Body of pancreas (tissue), 4 donors: ENCODE measurements around the gene IGF2BP3. TPM values are rescaled to one million over a fixed set of nuclear protein-coding genes. Genes with fewer than 3 reads are reported as not detected.

Source experiments
- ATAC-seq: fragments of 150-250 bp; one replicate; pipeline ENCODE4 v1.9.1; 2016
- DNase-seq, 4 donors: peaks; one replicate each; pipeline ENCODE4 v3.0.0-alpha.2; 2019
- H3K27ac ChIP-seq, 4 donors: fragments of 200-600 bp; sonication (generic); 1 replicate in 3 of 4; 2 replicates in 1 of 4; pipeline versions ENCODE4 v1.5.1 to v1.6.1; 2016 to 2019; ENCODE audit warnings: mild to moderate bottlenecking in 1 of 4, mixed read lengths in 1 of 4, moderate library complexity in 1 of 4
- H3K27me3 ChIP-seq, 2 donors: fragments of 200-600 bp; sonication (generic); one replicate each; pipeline ENCODE4 v1.6.0; 2016; ENCODE audit warnings: mild to moderate bottlenecking in 1 of 2
- H3K36me3 ChIP-seq, 2 donors: fragments of 200-600 bp; sonication (generic); replicated peaks in 1 of 2; 2 replicates each; pipeline ENCODE4 v1.5.1; 2016; ENCODE audit warnings: low read depth in 2 of 2; ENCODE audit not compliant: insufficient read depth in 1 of 2
- H3K4me1 ChIP-seq: fragments of 200-600 bp; sonication (generic); one replicate; pipeline ENCODE4 v1.6.0; 2016
- H3K4me3 ChIP-seq, 2 donors: fragments of 200-600 bp; sonication (generic); 1 replicate in 1 of 2; 2 replicates in 1 of 2; pipeline ENCODE4 v1.5.1; 2016 to 2019
- H3K9me3 ChIP-seq, 3 donors: fragments of 200-600 bp; sonication (generic); 1 replicate in 2 of 3; 2 replicates in 1 of 3; pipeline ENCODE4 v1.5.1; 2016
- POLR2A ChIP-seq, 3 donors: fragments of 450-650 bp; IDR thresholded peaks; one replicate each; pipeline ENCODE4 v1.6.1; 2016; ENCODE audit warnings: antibody characterized with exemption in 3 of 3, mild to moderate bottlenecking in 2 of 3
- whole genome bisulfite sequencing, 2 donors: methylation state at CpG; one replicate each; pipeline ENCODE4 v1.1.5; 2017; 5-methylcytosine and 5-hydroxymethylcytosine counted together
- intact Hi-C: fragments of 100-400 bp; cut with DNase I; formaldehyde crosslinking; loops from one replicate; pipeline ENCODE4 v1.15.1; 2023
- total RNA-seq, 2 donors: library from RNA; depleted of rRNA; stranded (reverse); fragments of >200 nt; gene quantifications; one replicate each; pipeline ENCODE4 v1.1.0, GENCODE V29; 2016
- TF ChIP-seq, protein P1 (sequence below), 7 experiments: fragments of 450-650 bp in 4 of 7; fragments of 200-600 bp in 3 of 7; sonication (generic) in 3 of 7; IDR thresholded peaks; one replicate each; pipeline ENCODE4 v1.5.1; 2016 to 2019; ENCODE audit warnings: antibody characterized with exemption in 7 of 7

Gene IGF2BP3
- total RNA-seq, 2 donors from 2014 or later, result 0.33 to 1.3 TPM

DNA sequence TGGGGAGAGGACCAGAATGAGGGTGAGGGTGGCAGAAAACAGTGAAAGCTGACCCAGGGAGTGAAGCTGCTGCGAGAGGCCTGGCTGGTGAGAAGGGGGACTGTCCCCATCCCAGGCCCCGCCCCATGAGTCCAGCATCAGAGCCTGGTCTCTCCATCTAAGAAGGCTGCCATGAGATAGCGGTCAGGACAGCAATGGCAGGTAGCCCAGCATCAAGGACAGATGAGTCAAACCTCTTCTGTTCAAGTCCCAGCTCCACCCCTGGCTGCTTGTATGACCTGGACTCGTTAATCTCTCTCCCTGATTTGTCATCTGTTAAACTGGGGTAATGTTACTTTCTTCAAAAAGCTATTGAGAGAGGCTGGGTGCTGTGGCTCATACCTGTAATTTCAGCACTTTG is 201.5 kb downstream of the IGF2BP3 start:
- WGBS, 2 donors, result 80 to 88% methylated on average over 3 to 4 of the region's 4 CpGs
- no peak for ATAC-seq

DNA sequence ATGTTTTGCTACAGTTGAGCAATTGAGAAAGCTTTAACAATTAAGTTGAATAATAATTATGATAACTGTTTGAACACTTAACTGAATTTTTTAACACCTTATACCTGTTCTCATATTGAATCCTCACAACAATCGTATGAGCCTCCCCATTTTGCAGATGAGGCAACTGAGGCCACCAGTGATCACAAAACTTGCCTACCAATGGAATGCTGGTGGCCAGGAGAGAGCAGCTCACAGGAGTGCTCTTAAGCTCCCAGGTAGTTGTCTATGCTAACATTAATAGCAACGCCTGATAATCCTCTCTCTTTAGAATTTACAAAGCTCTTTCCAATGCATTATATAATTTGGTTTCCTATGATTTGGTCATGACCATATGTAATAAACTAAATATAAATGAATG is 202.1 kb downstream of the IGF2BP3 start:
- DNase-seq (no peak), ATAC-seq (no peak)
- TF ChIP-seq, protein P1, sequence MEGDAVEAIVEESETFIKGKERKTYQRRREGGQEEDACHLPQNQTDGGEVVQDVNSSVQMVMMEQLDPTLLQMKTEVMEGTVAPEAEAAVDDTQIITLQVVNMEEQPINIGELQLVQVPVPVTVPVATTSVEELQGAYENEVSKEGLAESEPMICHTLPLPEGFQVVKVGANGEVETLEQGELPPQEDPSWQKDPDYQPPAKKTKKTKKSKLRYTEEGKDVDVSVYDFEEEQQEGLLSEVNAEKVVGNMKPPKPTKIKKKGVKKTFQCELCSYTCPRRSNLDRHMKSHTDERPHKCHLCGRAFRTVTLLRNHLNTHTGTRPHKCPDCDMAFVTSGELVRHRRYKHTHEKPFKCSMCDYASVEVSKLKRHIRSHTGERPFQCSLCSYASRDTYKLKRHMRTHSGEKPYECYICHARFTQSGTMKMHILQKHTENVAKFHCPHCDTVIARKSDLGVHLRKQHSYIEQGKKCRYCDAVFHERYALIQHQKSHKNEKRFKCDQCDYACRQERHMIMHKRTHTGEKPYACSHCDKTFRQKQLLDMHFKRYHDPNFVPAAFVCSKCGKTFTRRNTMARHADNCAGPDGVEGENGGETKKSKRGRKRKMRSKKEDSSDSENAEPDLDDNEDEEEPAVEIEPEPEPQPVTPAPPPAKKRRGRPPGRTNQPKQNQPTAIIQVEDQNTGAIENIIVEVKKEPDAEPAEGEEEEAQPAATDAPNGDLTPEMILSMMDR (IDR thresholded peaks at IDR 0.05), result no peak
- no peak for TF ChIP-seq POLR2A (IDR thresholded peaks at IDR 0.05)
- no peaks in the 10 kb centered on the region for H3K36me3 ChIP-seq
- H3K9me3 ChIP-seq, result no peaks in the 10 kb centered on the region
- H3K27me3 ChIP-seq, result no peaks in the 10 kb centered on the region
- intact Hi-C loops, result no loop called here
- 91 to 93% methylated on average over 2 of the region's 2 CpGs for WGBS, 2 donors
- H3K27ac ChIP-seq, result no peak overlapping the region
- H3K4me3 ChIP-seq, result no peak overlapping the region
- peaks cover 6% of the 10 kb centered on the region for H3K4me1 ChIP-seq

More for the DNA sequence above, 201.5 kb downstream of the IGF2BP3 start:
- intact Hi-C loops, result no loop called here
- DNase-seq, result no peak
- TF ChIP-seq POLR2A (IDR thresholded peaks at IDR 0.05), result no peak
- TF ChIP-seq, protein P1 (IDR thresholded peaks at IDR 0.05), result no peak
- Histone ChIP-seq H3K4me1 (peaks cover 10% of the 10 kb centered on the region), H3K27ac (no peak overlapping the region), H3K9me3 (no peaks in the 10 kb centered on the region), H3K27me3 (no peaks in the 10 kb centered on the region), H3K36me3 (no peaks in the 10 kb centered on the region), H3K4me3 (no peak overlapping the region)

DNA sequence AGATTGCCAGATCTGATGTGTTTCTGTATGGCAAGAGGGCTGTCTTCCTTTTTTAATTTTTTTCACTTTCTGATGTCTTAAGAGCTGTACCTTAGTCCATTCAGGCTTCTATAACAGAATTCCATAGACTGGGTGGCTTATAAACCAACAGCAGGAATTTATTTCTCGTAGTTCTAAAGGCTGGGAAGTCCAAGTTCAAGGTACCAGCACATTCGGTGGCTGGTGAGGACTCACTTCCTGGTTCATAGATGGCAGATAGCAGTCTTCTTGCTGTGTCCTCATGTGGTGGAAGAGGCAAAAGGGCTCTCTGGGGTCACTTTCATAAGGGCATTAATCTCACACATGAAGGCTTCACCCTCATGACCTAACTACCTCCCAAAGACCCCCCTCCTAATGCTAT is 202.9 kb downstream of the IGF2BP3 start:
- Histone ChIP-seq H3K9me3 (no peaks in the 10 kb centered on the region), H3K27ac (no peak overlapping the region), H3K4me3 (no peak overlapping the region), H3K27me3 (no peaks in the 10 kb centered on the region), H3K4me1 (no peaks in the 10 kb centered on the region), H3K36me3 (no peaks in the 10 kb centered on the region)
- ATAC-seq (no peak), DNase-seq (no peak)
- TF ChIP-seq, protein P1 (IDR thresholded peaks at IDR 0.05), result no peak
- TF ChIP-seq POLR2A (IDR thresholded peaks at IDR 0.05), result no peak
- intact Hi-C loops, result no loop called here
- 72 to 83% methylated on average over 2 of the region's 2 CpGs for WGBS, 2 donors

DNA sequence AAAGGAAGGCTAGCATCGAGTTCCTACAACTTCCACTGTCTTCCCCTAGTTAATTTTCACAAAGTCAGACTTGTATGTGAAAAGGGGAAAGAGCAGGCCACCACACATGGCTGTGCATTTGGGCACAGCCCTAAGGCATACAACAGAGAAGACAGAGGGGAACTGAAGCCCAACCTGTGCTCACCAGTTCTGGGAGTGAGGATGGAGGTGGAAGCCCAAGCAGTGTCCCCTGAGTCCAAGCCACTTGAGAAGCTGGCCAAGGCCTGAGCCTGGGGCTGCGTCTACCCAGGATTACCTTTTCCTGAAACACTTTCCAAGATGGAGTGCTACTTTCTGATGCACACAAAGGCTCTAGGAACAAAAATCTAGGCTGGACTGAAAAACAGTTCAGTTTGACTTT is 203.4 kb downstream of the IGF2BP3 start:
- Histone ChIP-seq H3K4me1 (no peaks in the 10 kb centered on the region), H3K36me3 (no peaks in the 10 kb centered on the region), H3K4me3 (no peak overlapping the region), H3K9me3 (no peaks in the 10 kb centered on the region), H3K27ac (no peak overlapping the region), H3K27me3 (no peaks in the 10 kb centered on the region)
- 55 to 70% methylated on average over 2 of the region's 2 CpGs for WGBS, 2 donors
- intact Hi-C loops, result no loop called here
- TF ChIP-seq, protein P1 (IDR thresholded peaks at IDR 0.05), result no peak
- TF ChIP-seq POLR2A (IDR thresholded peaks at IDR 0.05), result no peak
- no peak for DNase-seq
- ATAC-seq, result no peak

DNA sequence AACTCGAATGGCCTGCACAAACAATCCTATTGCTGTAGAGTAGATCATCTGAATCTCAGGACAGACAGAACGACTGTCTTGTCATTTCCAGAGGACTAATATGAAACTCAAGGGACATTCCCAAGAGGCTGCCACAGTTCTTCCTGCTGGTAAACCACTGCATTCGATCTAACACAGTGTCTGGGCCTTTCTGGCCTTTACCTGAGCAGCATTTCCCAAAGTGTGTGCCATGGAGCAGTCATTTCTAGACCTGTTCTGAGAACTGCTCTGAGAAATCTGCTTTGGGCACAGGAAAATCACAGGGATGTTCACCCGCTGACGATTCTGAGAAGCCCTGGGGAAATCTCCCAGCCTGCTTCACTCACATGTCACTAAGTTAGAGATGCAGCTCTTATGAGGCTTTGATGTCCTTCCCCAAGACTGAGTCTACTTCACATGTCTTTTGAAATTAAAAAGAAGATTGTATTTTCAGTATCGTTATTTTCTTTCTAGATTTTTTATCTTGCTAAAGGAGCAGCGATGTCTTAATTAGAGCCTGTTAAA is 205.3 kb downstream of the IGF2BP3 start:
- Histone ChIP-seq H3K36me3 (no peaks in the 10 kb centered on the region), H3K27me3 (no peaks in the 10 kb centered on the region), H3K4me3 (no peak overlapping the region), H3K9me3 (no peaks in the 10 kb centered on the region), H3K4me1 (no peaks in the 10 kb centered on the region), H3K27ac (no peak overlapping the region)
- no peak for ATAC-seq
- TF ChIP-seq POLR2A (IDR thresholded peaks at IDR 0.05), result no peak
- TF ChIP-seq, protein P1 (IDR thresholded peaks at IDR 0.05), result no peak
- 62 to 66% methylated on average over 7 of the region's 7 CpGs for WGBS, 2 donors
- DNase-seq, result no peak
- intact Hi-C loops, result no loop called here
